Activated naive CD8-positive, alpha-beta T cell treated with anti-CD3 and anti-CD28 coated beads, Interleukin-2, amount 50 U/mL, for 24 hours (primary cell): ENCODE measurements around the gene SCART1.
"Not testable (repeated sequence)": the region's sequence is repeated elsewhere in the genome, so short reads cannot be mapped to it uniquely, and the experiment has no call there.

Source experiments
- ATAC-seq: fragments of 150-1000 bp; cut with Tn5 transposase; one replicate; pipeline ENCODE4 v1.10.0; 2021
- DNase-seq: peaks from one replicate; pipeline ENCODE4 v3.0.0; 2021
- H3K27ac Mint-ChIP-seq: one replicate; pipeline ENCODE4 v1.8.0; 2021; ENCODE audit warnings: mild to moderate bottlenecking, mixed read lengths
- H3K27me3 Mint-ChIP-seq: one replicate; pipeline ENCODE4 v1.8.0; 2021; ENCODE audit warnings: mixed read lengths
- H3K36me3 Mint-ChIP-seq: one replicate; pipeline ENCODE4 v1.8.0; 2021; ENCODE audit warnings: low read depth, mixed read lengths
- H3K4me1 Mint-ChIP-seq: one replicate; pipeline ENCODE4 v1.8.0; 2021; ENCODE audit warnings: mixed read lengths
- H3K4me3 Mint-ChIP-seq: one replicate; pipeline ENCODE4 v1.8.0; 2021; ENCODE audit warnings: mild to moderate bottlenecking, moderate library complexity, mixed read lengths
- H3K9me3 Mint-ChIP-seq: one replicate; pipeline ENCODE4 v1.8.0; 2021; ENCODE audit warnings: mixed read lengths

SCART1 gene

DNA sequence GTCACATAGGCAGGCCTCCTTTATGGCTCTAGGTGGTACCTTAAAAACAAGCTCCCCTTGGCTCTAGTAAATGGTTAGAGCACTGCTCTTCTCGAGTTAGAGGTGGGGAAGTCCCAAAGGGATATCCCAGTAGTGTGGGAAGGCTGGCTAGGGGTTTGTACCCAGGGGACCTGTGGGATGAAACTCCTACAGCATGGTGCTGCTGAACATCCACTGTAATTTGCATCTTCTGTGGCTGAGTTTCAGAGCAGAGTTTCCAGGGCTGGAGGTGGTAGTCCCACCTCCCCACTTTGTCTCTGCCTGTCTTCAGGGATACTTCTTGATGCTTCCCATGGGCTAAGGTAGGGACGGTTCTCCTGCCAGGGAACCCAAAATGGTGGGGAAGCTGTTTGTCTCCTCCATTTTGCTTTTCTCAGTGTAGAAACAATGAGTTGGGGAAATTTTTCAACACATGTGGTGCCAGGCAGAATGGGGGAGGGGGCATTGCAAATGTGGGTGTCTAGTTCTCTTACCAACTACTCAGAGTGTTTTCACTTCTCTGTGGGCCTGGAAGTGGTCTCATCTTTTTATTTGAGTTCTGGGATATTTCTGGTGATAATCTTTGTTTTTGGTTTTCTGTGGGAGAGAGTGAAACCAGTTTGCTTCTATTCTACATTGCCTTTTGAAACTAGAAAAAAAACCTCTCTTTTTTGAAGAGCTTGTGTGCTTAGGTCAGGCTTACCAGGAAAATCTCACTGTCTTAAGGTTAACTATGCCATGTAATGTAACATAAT, 36.3 kb downstream of the SCART1 start:
- H3K27me3 Mint-ChIP-seq: peaks cover 4% of the 10 kb centered on the region

DNA sequence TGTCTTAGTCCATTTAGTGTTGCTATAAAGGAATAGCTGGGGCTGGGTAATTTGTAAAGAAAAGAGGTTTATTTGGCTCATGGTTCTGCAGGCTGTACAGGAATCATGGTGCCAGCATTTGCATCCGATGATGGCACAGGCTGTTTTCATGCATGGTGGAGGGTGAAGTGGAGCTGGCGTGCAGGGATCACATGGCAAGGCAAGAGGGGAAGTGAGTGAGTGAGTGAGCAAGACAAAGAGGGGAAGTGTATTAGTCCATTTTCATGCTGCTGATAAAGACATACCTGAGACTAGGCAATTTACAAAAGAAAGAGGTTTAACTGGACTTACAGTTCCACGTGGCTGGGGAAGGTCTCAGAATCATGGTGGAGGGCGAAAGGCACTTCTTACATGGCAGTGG, 39.8 kb downstream of the SCART1 start:
- H3K4me1 Mint-ChIP-seq: peaks cover 14% of the 10 kb centered on the region
- not testable (repeated sequence) for H3K27ac Mint-ChIP-seq, H3K36me3 Mint-ChIP-seq, DNase-seq, H3K27me3 Mint-ChIP-seq, H3K4me3 Mint-ChIP-seq, ATAC-seq, H3K9me3 Mint-ChIP-seq

More for the DNA sequence above, 36.3 kb downstream of the SCART1 start:
- Mint-ChIP-seq H3K4me1 (peaks cover 14% of the 10 kb centered on the region), H3K4me3 (no peak overlapping the region), H3K36me3 (peaks cover 15% of the 10 kb centered on the region), H3K27ac (no peak overlapping the region), H3K9me3 (peaks cover 29% of the 10 kb centered on the region)
- ATAC-seq (peak; percentile 59), DNase-seq (no peak)

- H3K4me1 Mint-ChIP-seq, H3K36me3 Mint-ChIP-seq, H3K27ac Mint-ChIP-seq, H3K9me3 Mint-ChIP-seq, DNase-seq, H3K27me3 Mint-ChIP-seq, ATAC-seq, H3K4me3 Mint-ChIP-seq: not testable (repeated sequence)
Measured at GRCh38 chr10:133497363-133497762, 43.6 kb downstream of the SCART1 start.

- H3K9me3 Mint-ChIP-seq, H3K4me3 Mint-ChIP-seq, H3K27ac Mint-ChIP-seq, ATAC-seq, H3K4me1 Mint-ChIP-seq, H3K27me3 Mint-ChIP-seq, H3K36me3 Mint-ChIP-seq, DNase-seq: not testable (repeated sequence)
Measured at GRCh38 chr10:133499176-133499575, 45.4 kb downstream of the SCART1 start.

- ATAC-seq, H3K4me1 Mint-ChIP-seq, H3K9me3 Mint-ChIP-seq, H3K4me3 Mint-ChIP-seq, H3K27ac Mint-ChIP-seq, DNase-seq, H3K36me3 Mint-ChIP-seq, H3K27me3 Mint-ChIP-seq: not testable (repeated sequence)
Measured at GRCh38 chr10:133500897-133501296, 47.2 kb downstream of the SCART1 start.

- ATAC-seq (no peak), DNase-seq (no peak)
- H3K27ac Mint-ChIP-seq: no peak overlapping the region
- H3K36me3 Mint-ChIP-seq: peaks cover 3% of the 10 kb centered on the region
- no peak overlapping the region for H3K4me3 Mint-ChIP-seq
- H3K9me3 Mint-ChIP-seq: peaks cover 7% of the 10 kb centered on the region
- H3K27me3 Mint-ChIP-seq: peaks cover 33% of the 10 kb centered on the region
- no peaks in the 10 kb centered on the region for H3K4me1 Mint-ChIP-seq
Measured at GRCh38 chr10:133509700-133510099, 56.0 kb downstream of the SCART1 start.

DNA sequence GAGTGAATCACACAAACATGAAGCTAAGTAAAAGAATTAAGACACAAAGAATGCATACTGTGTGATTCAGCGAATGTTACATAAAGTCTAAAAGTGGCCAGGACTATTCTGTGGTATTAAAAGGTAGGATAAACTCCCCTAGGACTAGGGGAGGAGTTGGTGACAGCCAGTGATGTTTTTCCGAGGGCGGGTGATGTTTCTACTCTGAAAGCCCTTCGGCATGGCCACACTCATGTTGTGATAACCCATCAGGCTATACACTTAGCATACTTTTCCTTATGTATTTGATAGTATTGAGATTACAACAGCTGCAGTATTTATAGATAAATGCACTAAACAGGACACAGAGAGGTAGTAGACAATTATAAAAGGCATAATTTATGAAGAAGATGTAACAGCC, 57.7 kb downstream of the SCART1 start:
- no peak overlapping the region for H3K4me3 Mint-ChIP-seq
- DNase-seq (no peak), ATAC-seq (no peak)
- H3K36me3 Mint-ChIP-seq: peaks cover 3% of the 10 kb centered on the region
- no peak overlapping the region for H3K27ac Mint-ChIP-seq
- H3K4me1 Mint-ChIP-seq: no peaks in the 10 kb centered on the region
- peaks cover 7% of the 10 kb centered on the region for H3K9me3 Mint-ChIP-seq
- peaks cover 33% of the 10 kb centered on the region for H3K27me3 Mint-ChIP-seq

- peaks cover 7% of the 10 kb centered on the region for H3K9me3 Mint-ChIP-seq
- DNase-seq (no peak), ATAC-seq (no peak)
- no peaks in the 10 kb centered on the region for H3K4me1 Mint-ChIP-seq
- peaks cover 34% of the 10 kb centered on the region for H3K27me3 Mint-ChIP-seq
- H3K27ac Mint-ChIP-seq: no peak overlapping the region
- no peak overlapping the region for H3K4me3 Mint-ChIP-seq
- H3K36me3 Mint-ChIP-seq: peaks cover 3% of the 10 kb centered on the region
Measured at GRCh38 chr10:133511907-133512528, 58.3 kb downstream of the SCART1 start.

DNA sequence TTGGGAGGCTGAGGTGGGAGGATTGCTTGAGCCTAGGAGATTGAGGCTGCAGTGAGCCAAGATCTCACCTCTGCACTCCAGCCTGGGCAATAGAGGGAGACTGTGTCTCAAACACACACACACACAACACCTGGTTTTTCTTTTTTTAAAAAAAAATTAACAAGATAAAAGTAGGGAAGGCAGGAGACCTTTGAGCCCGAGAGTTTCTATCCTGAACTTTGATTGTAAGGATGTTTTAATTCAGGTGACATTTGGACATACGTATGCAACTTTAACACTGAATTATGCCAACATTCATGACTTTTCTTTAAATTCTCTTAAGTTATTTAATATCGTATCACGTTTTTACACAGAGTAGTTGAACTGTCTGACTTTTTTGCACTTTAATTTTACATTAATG, 61.7 kb downstream of the SCART1 start:
- Mint-ChIP-seq H3K4me1 (peaks cover 10% of the 10 kb centered on the region), H3K27ac (no peak overlapping the region), H3K27me3 (peaks cover 16% of the 10 kb centered on the region), H3K36me3 (no peaks in the 10 kb centered on the region), H3K4me3 (no peak overlapping the region), H3K9me3 (no peaks in the 10 kb centered on the region)
- DNase-seq (no peak), ATAC-seq (no peak)

DNA sequence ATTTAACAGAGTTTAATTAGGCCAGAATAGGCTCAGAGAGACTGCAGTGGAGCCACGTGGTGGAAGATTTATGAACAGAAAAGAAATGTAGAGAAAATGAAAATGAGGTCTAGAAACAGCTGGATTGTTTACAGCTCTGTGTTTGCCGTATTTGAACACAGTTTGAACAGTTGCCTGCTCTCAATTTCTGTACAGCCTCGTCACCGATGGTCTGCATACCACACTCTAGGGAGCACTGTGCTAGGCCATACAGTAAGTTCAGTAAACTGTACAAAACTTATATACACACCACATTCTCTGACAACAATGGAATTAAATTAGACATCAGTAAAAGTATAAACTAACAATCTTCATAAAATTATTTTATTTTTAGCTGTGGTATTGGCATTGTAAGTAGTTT, 62.3 kb downstream of the SCART1 start:
- H3K4me3 Mint-ChIP-seq: no peak overlapping the region
- peaks cover 13% of the 10 kb centered on the region for H3K27me3 Mint-ChIP-seq
- DNase-seq (no peak), ATAC-seq (no peak)
- H3K27ac Mint-ChIP-seq: no peak overlapping the region
- peaks cover 15% of the 10 kb centered on the region for H3K4me1 Mint-ChIP-seq
- no peaks in the 10 kb centered on the region for H3K9me3 Mint-ChIP-seq
- H3K36me3 Mint-ChIP-seq: no peaks in the 10 kb centered on the region

DNA sequence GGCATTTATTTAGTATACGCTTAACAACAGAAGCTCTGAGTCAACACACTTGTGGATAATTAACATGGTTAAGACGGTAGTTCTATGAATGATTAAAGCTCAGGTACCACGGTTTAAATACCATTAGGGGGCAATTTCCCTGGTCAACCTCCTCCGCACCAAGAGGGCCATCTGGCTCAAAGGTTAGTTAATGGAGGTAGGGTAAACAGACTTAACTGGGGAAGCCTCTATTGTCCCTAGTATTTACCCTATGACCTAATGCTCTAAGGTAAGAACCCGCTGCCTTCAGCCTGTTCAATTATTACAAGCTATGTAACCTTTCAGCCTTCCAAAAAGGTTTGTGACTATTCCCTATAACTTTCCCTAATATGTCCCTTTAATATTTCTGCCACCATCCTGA, 64.8 kb downstream of the SCART1 start:
- Mint-ChIP-seq H3K4me1 (peaks cover 15% of the 10 kb centered on the region), H3K9me3 (peaks cover 12% of the 10 kb centered on the region)
- not testable (repeated sequence) for H3K4me3 Mint-ChIP-seq, H3K27me3 Mint-ChIP-seq, DNase-seq, ATAC-seq, H3K27ac Mint-ChIP-seq, H3K36me3 Mint-ChIP-seq
